Fibroblast of lung (primary cell): ENCODE results near the gene UTY. TPM values are rescaled to one million over a fixed set of nuclear protein-coding genes. Genes with fewer than 3 reads are reported as not detected.

ENCODE experiments used
- DNase-seq, 2 donors: peaks; one replicate each; pipeline versions ENCODE4 v3.0.0 to v3.0.0-alpha.2; 2010; ENCODE audit warnings: low read depth in 2 of 2
- H2AFZ ChIP-seq: 2 replicates; pipeline ENCODE4 v1.5.1; 2012; ENCODE audit warnings: low read length, control low read depth, inconsistent platforms
- H3K27ac ChIP-seq: 2 replicates; pipeline ENCODE4 v1.5.1; 2011; ENCODE audit warnings: low read length, control low read depth; ENCODE audit not compliant: insufficient read depth
- H3K27me3 ChIP-seq: 2 replicates; pipeline ENCODE4 v1.5.1; 2011; ENCODE audit warnings: mild to moderate bottlenecking, low read length; ENCODE audit not compliant: control insufficient read depth, insufficient read depth
- H3K36me3 ChIP-seq: 2 replicates; pipeline ENCODE4 v1.5.1; 2011; ENCODE audit warnings: low read length; ENCODE audit not compliant: control insufficient read depth, insufficient read depth
- H3K4me1 ChIP-seq: 2 replicates; pipeline ENCODE4 v1.5.1; 2011; ENCODE audit warnings: low read length; ENCODE audit not compliant: control insufficient read depth, insufficient read depth; ENCODE audit errors: extremely low read depth
- H3K4me2 ChIP-seq: 2 replicates; pipeline ENCODE4 v1.5.1; 2011; ENCODE audit warnings: low read length, control low read depth; ENCODE audit not compliant: insufficient read depth; ENCODE audit errors: extremely low read depth
- H3K4me3 ChIP-seq, 4 experiments: fragments of 200-600 bp in 1 of 4; sonication (generic) in 1 of 4; replicated peaks in 1 of 4; 2 replicates each; pipeline ENCODE4 v1.5.1; 2011 to 2016; ENCODE audit warnings: low read length in 4 of 4, low read depth in 3 of 4, mild to moderate bottlenecking in 3 of 4, control low read depth in 2 of 4, inconsistent platforms in 1 of 4, mixed read lengths in 1 of 4; ENCODE audit not compliant: insufficient read depth in 1 of 4; ENCODE audit errors: control extremely low read depth in 1 of 4
- H3K79me2 ChIP-seq: 2 replicates; pipeline ENCODE4 v1.5.1; 2012; ENCODE audit warnings: mild to moderate bottlenecking, low read length, inconsistent platforms; ENCODE audit not compliant: control insufficient read depth, insufficient read depth
- H3K9ac ChIP-seq: 2 replicates; pipeline ENCODE4 v1.5.1; 2011; ENCODE audit warnings: mild to moderate bottlenecking, low read length, control low read depth; ENCODE audit not compliant: insufficient read depth
- H3K9me3 ChIP-seq: 2 replicates; pipeline ENCODE4 v1.5.1; 2012; ENCODE audit warnings: low read depth, low read length; ENCODE audit not compliant: control insufficient read depth, insufficient read depth
- H4K20me1 ChIP-seq: 2 replicates; pipeline ENCODE4 v1.5.1; 2011; ENCODE audit warnings: low read length; ENCODE audit not compliant: control insufficient read depth, insufficient read depth; ENCODE audit errors: extremely low read depth
- EZH2 ChIP-seq: IDR thresholded peaks from 2 replicates; pipeline ENCODE4 v1.5.1; 2012; ENCODE audit warnings: low read length, control low read depth, mild to moderate bottlenecking; ENCODE audit errors: missing control alignments
- polyA minus RNA-seq: library from RNA; depleted of rRNA, polyadenylated mRNA; stranded (reverse); fragments of >200 nt; gene quantifications from 2 replicates; pipeline ENCODE4 v1.2.3, GENCODE V29; 2011; ENCODE audit warnings: low replicate concordance
- polyA plus RNA-seq, 2 donors: library from polyadenylated mRNA; depleted of rRNA in 1 of 2; stranded (reverse) in 1 of 2; unstranded in 1 of 2; fragments of >200 nt; gene quantifications; 2 replicates each; pipeline ENCODE4 v1.2.1, GENCODE V29; 2011 to 2012; ENCODE audit warnings: missing spikeins in 1 of 2
- total RNA-seq: library from RNA; depleted of rRNA; stranded (reverse); fragments of >200 nt; gene quantifications from 2 replicates; pipeline ENCODE4 v1.2.1, GENCODE V29; 2014
- TF ChIP-seq, protein P1 (sequence below), 2 donors: IDR thresholded peaks in 1 of 2; conservative IDR thresholded peaks in 1 of 2; 1 replicate in 1 of 2; 2 replicates in 1 of 2; pipeline ENCODE4 v1.5.1; 2011 to 2012; ENCODE audit warnings: low read length in 2 of 2, control low read depth in 1 of 2, inconsistent platforms in 1 of 2, low read depth in 1 of 2, mild to moderate bottlenecking in 1 of 2

Gene UTY
- total RNA-seq (20.8 TPM in 1 of 2 replicates, not detected in the other), polyA plus RNA-seq (7.7 TPM in 1 of 2 replicates, not detected in the other), polyA minus RNA-seq (4.0 TPM in 1 of 2 replicates, not detected in the other)
- 3.6 TPM in 1 of 2 replicates, not detected in the other for polyA plus RNA-seq (2012)

DNA sequence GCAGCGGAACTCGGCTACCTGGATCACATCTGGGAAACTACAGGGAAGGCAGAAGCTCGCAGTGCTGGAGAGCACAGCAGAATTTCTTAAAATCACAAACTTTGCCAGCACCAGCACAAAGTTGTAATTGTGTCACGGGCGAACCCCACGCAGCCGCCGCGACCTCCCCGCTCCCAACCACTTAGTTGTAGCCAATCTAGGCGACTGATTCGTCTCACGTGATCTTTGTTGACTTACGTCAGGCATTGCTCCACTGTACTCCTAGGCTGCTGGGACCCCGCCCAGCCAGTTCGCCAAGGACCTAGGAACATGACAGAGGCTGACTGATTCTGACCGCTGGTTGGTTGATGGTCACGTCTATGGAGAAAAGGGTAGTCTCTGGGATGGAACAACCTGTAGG, at the start of gene UTY:
UTY (minus strand) TSS at position 206 of the 400 bp plus-strand sequence. CDS start 368 bp downstream, outside the sequence.
- H2AFZ ChIP-seq: peak within 1 kb of the TSS; percentile 59
- TF ChIP-seq, protein P1, sequence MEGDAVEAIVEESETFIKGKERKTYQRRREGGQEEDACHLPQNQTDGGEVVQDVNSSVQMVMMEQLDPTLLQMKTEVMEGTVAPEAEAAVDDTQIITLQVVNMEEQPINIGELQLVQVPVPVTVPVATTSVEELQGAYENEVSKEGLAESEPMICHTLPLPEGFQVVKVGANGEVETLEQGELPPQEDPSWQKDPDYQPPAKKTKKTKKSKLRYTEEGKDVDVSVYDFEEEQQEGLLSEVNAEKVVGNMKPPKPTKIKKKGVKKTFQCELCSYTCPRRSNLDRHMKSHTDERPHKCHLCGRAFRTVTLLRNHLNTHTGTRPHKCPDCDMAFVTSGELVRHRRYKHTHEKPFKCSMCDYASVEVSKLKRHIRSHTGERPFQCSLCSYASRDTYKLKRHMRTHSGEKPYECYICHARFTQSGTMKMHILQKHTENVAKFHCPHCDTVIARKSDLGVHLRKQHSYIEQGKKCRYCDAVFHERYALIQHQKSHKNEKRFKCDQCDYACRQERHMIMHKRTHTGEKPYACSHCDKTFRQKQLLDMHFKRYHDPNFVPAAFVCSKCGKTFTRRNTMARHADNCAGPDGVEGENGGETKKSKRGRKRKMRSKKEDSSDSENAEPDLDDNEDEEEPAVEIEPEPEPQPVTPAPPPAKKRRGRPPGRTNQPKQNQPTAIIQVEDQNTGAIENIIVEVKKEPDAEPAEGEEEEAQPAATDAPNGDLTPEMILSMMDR (conservative IDR thresholded peaks at IDR 0.05 in 1 of 2, IDR thresholded peaks at IDR 0.05 in 1 of 2; ENCODE audit: low read depth in 1 of 2, low read length in 2 of 2): no peak
- no peak for TF ChIP-seq EZH2
- H3K4me3 ChIP-seq: peak within 1 kb of the TSS in 3 of 4 experiments; percentile 47 to 97 (median 84)
- no peaks in the 10 kb centered on the region for H3K4me1 ChIP-seq
- H4K20me1 ChIP-seq: no peaks in the 10 kb centered on the region
- no peak within 1 kb of the TSS for H3K4me2 ChIP-seq
- H3K9me3 ChIP-seq: no peaks in the 10 kb centered on the region
- H3K27me3 ChIP-seq: no peaks in the 10 kb centered on the region
- H3K36me3 ChIP-seq: no peaks in the 10 kb centered on the region
- peak within 1 kb of the TSS; percentile 85 for H3K9ac ChIP-seq
- peaks cover 4% of the 10 kb centered on the region for H3K79me2 ChIP-seq
- peak in 1 of 2 donors; percentile 94 for DNase-seq
- H3K27ac ChIP-seq: peak within 1 kb of the TSS; percentile 74

DNA sequence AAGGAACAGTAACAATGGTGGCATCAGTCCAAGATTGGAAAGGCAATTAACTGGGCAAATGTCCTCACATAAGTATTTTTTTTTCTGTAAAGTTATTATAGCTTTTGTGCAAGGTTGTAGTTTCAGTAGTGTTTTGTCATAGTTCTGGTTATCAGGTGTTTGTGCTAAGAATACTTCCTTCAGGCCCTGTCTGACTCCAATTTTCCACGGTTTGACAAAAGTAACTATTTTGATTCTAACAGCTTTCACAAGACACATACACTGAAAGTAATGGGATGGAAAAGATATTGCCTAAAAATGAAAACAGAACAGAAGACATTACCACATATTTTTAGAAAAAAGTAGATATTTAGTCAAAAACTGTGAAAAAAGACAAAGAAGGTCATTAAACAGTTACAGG, 40.6 kb upstream of the UTY start:
- no peaks in the 10 kb centered on the region for H3K36me3 ChIP-seq
- no peak overlapping the region for H3K4me2 ChIP-seq
- no peaks in the 10 kb centered on the region for H4K20me1 ChIP-seq
- no peak for DNase-seq
- no peak overlapping the region for H3K9ac ChIP-seq
- H3K4me3 ChIP-seq: no peak overlapping the region
- TF ChIP-seq EZH2: no peak
- TF ChIP-seq, protein P1 (conservative IDR thresholded peaks at IDR 0.05 in 1 of 2, IDR thresholded peaks at IDR 0.05 in 1 of 2; ENCODE audit: low read depth in 1 of 2, low read length in 2 of 2): no peak
- H3K27me3 ChIP-seq: no peaks in the 10 kb centered on the region
- no peak overlapping the region for H3K27ac ChIP-seq
- H3K4me1 ChIP-seq: no peaks in the 10 kb centered on the region
- no peaks in the 10 kb centered on the region for H3K9me3 ChIP-seq
- H2AFZ ChIP-seq: no peak overlapping the region
- no peaks in the 10 kb centered on the region for H3K79me2 ChIP-seq

DNA sequence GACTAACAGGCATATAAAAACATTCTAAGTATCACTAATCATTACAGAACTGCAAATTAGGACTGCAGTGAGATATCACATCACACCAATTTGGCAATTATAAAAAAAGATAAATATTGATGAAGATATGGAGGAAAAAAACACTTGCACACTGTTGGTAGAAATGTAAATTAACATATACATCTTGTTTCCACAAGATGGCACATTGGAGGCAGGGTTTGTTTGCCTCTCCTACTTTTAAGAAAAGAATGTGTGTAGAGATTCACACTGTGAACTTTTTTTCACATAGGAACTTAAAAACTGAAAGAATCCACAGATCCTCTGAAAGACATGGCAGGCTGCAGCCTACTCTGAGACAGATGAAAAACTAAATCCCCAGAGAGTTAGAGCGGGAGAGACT, 21.4 kb upstream of the UTY start:
- no peak overlapping the region for H3K4me2 ChIP-seq
- no peaks in the 10 kb centered on the region for H3K27me3 ChIP-seq
- TF ChIP-seq, protein P1 (conservative IDR thresholded peaks at IDR 0.05 in 1 of 2, IDR thresholded peaks at IDR 0.05 in 1 of 2; ENCODE audit: low read depth in 1 of 2, low read length in 2 of 2): no peak
- no peak for TF ChIP-seq EZH2
- no peak overlapping the region for H3K9ac ChIP-seq
- H3K27ac ChIP-seq: no peak overlapping the region
- H3K79me2 ChIP-seq: no peaks in the 10 kb centered on the region
- no peak for DNase-seq
- H2AFZ ChIP-seq: no peak overlapping the region
- no peaks in the 10 kb centered on the region for H3K4me1 ChIP-seq
- H4K20me1 ChIP-seq: no peaks in the 10 kb centered on the region
- H3K36me3 ChIP-seq: no peaks in the 10 kb centered on the region
- no peaks in the 10 kb centered on the region for H3K9me3 ChIP-seq
- no peak overlapping the region for H3K4me3 ChIP-seq
